Colon (tissue), 2 donors: ENCODE data around the gene OR8I2.
A peak's percentile ranks its signal among the peaks of the same experiment; 100 is the strongest.
"Not testable (repeated sequence)": the region's sequence is repeated elsewhere in the genome, so short reads cannot be mapped to it uniquely, and the experiment has no call there.

ENCODE experiments used
- FAIRE-seq: peaks from 2 replicates; lab custom pipeline; 2012; peaks lifted over from hg19 to GRCh38; lab: Jason Lieb, UNC
- donor health status: control.
- donor health status: control.

The OR8I2 gene

DNA sequence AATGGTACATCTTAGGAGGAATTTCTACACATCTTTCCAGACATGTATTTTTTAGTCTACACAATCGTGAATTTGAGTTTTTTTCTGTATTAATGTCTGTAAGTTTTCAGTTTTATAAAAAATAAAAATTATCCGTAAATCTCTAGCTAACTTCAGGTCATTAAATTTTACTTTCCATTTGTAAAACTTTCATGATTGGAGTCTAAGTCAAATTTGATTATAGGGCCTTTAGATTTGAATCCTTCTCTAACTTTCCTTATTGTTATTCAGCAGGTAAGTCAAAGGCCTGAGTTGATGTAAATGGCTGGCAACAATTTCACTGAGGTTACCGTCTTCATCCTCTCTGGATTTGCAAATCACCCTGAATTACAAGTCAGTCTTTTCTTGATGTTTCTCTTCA, at the start of gene OR8I2:
TSS of gene OR8I2 (plus strand) at position 301 of the 400 bp plus-strand sequence. CDS start at position 301, 0 bp downstream.
- no peak for FAIRE-seq

DNA sequence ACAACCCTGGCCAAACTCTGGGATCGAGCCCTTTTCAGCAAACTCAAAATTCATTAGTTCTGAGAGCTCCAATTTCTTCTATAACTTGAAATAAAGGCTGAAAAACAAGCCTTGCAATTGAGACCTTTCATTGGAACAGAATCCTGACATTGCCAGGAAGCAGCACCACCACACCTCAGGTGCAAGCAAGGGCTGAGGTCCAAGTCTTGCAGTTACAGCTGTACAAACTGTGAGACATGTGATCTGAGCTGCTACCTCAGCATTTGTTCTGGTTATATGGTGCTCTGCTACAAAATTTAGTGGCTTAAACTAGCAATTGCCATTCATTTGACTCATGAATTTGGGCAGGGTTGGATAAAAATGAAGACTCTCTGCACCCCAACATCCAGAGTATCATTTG, 47.6 kb upstream of the OR8I2 start:
- FAIRE-seq = no peak

- no peak for FAIRE-seq
Measured at GRCh38 chr11:56048480-56048879, 44.6 kb upstream of the OR8I2 start.

GRCh38 chr11:56049487-56049886, 43.6 kb upstream of the OR8I2 start:
- FAIRE-seq = no peak

DNA sequence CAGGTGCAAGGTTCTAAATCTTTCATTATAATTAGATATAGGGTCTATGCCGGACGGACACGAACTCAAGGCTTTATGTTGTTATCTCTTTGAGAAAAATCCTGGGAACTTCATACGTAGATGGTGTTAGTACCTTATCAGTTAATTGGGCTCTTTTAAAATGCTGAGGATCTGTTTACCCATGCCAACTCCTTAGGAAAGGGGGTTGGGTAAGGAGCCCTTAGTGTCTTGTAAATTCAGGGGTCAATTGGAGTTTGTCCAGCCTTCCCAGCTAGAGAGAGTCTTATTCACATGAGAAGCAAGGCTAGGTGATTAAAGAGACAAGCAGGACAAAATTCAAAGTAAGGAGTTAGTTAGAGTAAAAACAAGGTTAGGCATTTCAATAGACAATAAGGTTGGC, 36.7 kb upstream of the OR8I2 start:
- not testable (repeated sequence) for FAIRE-seq

DNA sequence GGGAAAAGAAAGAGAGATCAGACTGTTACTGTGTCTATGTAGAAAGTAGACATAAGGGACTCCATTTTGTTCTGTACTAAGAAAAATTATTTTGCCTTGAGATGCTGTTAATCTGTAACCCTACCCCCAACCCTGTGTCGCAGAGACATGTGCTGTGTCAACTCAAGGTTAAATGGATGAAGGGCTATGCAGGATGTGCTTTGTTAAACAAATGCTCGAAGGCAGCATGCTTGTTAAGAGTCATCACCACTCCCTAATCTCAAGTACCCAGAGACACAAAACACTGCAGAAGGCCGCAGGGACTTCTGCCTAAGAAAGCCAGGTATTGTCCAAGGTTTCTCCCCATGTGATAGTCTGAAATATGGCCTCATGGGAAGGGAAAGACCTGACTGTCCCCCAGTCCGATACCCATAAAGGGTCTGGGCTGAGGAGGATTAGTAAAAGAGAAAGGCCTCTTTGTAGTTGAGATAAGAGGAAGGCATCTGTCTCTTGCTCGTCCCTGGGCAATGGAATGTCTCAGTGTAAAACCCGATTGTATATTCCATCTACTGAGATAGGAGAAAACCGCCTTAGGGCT, 35.4 kb upstream of the OR8I2 start:
- FAIRE-seq = not testable (repeated sequence)

- FAIRE-seq = not testable (repeated sequence)
Measured at GRCh38 chr11:56058260-56058780, 34.8 kb upstream of the OR8I2 start.

GRCh38 chr11:56066980-56067379, 26.1 kb upstream of the OR8I2 start:
- FAIRE-seq = no peak

DNA sequence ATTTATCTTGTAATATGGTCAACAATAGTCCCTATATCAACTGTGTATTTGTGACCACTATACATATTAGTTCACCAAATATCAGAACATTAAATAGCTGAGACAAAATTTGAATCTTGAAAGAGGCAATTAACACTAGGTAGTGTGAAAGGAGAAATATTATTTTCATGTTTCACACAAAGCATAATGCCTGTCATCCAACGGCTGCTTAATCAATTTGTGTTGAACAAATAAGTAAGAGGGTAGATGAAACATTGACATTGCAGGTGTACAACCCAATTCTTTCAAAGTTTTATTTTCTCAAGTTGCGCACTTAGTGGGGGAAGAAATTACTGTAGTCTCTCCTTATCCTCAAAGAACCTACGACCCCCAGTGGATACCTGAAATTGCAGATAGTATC, 3.4 kb upstream of the OR8I2 start:
- no peak for FAIRE-seq

DNA sequence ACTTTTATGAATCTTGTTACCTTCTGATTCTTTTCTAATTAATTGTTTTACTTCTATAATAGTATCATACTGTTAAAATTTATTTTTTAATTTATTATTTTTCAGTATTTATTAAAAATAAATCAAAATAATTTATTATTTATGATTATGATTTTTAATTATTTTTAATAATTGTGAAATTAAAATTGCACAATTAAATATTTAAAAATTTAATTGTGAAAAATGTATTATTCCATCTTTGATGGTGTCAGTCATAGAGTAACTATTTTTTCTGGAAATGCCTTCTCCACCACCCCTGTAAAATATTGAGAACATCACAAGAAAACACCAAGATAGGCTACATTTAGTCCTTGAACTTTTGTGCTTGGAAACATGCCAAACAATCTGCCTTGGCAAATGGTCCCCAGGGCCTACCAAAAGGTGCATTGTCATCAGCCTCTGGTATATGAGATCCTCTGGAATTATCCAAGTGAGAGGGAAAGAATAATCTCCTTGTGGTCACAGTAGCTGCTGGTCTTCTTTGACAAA, 10.2 kb downstream of the OR8I2 start, which contains the start of gene OR8H2:
TSS of gene OR8H2 (plus strand) at position 478 of the 528 bp plus-strand sequence. CDS start 1,356 bp downstream, outside the sequence.
- FAIRE-seq = peak; percentile 90

DNA sequence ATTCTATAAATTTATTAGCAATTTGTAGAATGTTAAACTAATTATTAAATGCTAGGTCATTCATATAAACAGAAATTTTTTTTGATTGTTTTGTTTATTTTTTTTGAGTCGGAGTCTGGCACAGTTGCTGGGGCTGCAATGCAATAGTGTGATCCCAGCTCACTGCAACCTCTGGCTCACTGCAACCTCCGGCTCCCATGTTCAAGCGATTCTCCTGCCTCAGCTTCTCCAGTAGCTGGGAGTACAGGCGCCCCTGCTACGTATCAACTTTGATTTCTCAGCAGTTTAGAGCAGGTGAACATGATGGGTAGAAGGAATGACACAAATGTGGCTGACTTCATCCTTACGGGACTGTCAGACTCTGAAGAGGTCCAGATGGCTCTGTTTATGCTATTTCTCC, 29.0 kb downstream of the OR8I2 start, which contains the start of gene OR8H3:
TSS of gene OR8H3 (plus strand) at position 301 of the 400 bp plus-strand sequence. CDS start at position 301, 0 bp downstream.
- no peak for FAIRE-seq

DNA sequence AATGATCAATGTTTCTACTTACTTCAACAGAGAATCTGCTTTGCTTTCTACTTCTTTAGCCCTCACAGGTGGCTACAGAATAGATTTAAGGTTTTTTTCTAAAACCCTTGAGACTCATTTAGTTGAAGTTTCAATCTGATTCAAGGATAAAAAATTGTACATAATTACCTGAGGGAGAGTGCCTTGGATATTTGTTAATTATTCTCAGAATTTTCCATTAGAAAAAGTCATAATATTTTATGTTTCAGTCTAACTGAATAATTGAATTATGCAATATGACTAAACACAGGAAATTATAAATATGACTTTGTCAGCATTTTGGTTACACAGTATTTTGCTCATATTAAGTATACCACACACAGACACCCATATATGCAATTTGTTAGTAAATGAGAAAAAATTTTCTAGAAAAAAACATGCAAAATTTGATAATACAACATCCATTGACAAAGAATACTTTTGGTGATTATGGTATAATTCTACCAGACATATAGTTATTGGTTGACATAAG, 47.1 kb downstream of the OR8I2 start, which contains the start of gene OR8J3:
TSS of gene OR8J3 (minus strand) at position 51 of the 511 bp plus-strand sequence. CDS start 2,483 bp downstream, outside the sequence.
- no peak for FAIRE-seq

DNA sequence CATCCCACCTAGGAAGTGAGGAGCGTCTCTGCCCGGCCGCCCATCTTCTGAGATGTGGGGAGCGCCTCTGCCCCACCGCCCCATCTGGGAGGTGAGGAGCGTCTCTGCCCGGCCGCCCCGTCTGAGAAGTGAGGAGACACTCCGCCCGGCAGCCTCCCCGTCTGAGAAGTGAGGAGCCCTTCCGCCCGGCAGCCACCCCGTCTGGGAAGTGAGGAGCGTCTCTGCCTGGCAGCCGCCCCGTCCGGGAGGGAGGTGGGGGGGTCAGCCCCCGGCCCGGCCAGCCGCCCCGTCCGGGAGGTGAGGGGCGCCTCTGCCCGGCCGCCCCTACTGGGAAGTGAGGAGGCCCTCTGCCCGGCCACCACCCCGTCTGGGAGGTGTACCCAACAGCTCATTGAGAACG, 50.6 kb downstream of the OR8I2 start:
- not testable (repeated sequence) for FAIRE-seq
